ENCODE data around the gene MTR.

DNA sequence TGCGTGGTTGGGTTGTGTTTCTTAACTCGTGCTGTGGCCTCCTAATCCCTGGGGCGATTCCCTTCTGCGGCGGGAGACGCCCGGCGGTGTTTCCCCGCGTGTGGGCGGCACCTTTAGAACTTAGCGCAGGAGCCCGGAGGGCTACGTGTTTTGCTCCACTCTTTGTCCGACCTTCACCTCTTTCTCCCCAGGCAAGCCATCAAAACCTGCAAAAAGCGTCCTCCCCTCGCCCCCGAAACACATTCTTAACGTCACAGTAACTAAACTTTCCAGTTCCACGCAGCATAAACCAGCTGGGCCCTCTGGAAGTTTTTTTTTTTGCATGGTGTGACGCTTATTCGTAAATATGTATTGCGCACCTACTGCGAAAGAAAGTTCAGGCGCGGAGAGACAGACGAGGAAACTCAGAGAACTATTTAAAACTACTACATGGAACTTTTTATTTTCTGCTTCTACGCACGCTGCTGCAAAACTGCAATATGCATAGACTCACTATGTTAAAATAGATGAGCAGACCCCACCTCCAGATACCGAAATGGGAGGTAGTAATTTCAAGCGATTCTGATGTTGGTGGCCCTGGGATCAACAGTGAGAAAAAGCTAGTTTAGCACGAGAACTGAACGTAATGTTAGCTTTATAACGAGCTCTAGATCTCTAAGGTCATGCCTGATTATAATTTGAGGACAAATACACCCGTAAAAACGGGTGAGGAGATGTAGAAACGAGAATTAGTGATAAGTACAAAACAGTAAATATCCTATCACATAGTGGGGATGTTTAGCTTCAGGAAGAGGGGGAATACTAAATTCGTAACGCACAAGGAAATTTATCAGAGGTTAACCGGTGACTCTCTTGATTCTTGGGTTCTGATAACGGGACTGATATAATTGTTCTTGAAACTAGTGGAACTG lies 920 bp downstream of the MTR start:
- no peak for TF ChIP-seq EZH2phosphoT487 (IDR thresholded peaks at IDR 0.05; ENCODE audit: insufficient read depth, low read depth)
- no peak for TF ChIP-seq EZH2 (IDR thresholded peaks at IDR 0.05; ENCODE audit: insufficient read depth, poor library complexity, severe bottlenecking)
